H9 (cell line): ENCODE data around the gene ZNF629. TPM values are rescaled to one million over a fixed set of nuclear protein-coding genes. Genes with fewer than 3 reads are reported as not detected.

Source experiments
- DNase-seq: peaks from one replicate; pipeline ENCODE4 v3.0.0-alpha.2; 2017
- H2AFZ ChIP-seq: one replicate; pipeline ENCODE4 v1.6.1; 2013; ENCODE audit warnings: mild to moderate bottlenecking, low read length, control low read depth, moderate library complexity
- H2AK5ac ChIP-seq: 2 replicates; pipeline ENCODE4 v1.6.1; 2013; ENCODE audit warnings: low read length, control low read depth, mixed read lengths; ENCODE audit not compliant: insufficient read length
- H2BK120ac ChIP-seq: one replicate; pipeline ENCODE4 v1.6.1; 2013; ENCODE audit warnings: low read depth, mild to moderate bottlenecking, low read length, control low read depth, inconsistent platforms; ENCODE audit not compliant: poor library complexity, severe bottlenecking
- H2BK12ac ChIP-seq: 2 replicates; pipeline ENCODE4 v1.6.1; 2013; ENCODE audit warnings: low read length, control low read depth, mixed read lengths, low read depth; ENCODE audit not compliant: insufficient read length
- H2BK15ac ChIP-seq: 2 replicates; pipeline ENCODE4 v1.6.1; 2013; ENCODE audit warnings: low read depth, low read length, control low read depth
- H2BK20ac ChIP-seq: one replicate; pipeline ENCODE4 v1.6.1; 2013; ENCODE audit warnings: low read depth, mild to moderate bottlenecking, low read length, control low read depth, inconsistent platforms; ENCODE audit not compliant: poor library complexity, severe bottlenecking
- H2BK5ac ChIP-seq: 2 replicates; pipeline ENCODE4 v1.6.1; 2013; ENCODE audit warnings: low read length, control low read depth, mixed read lengths; ENCODE audit not compliant: insufficient read length
- H3K14ac ChIP-seq: 2 replicates; pipeline ENCODE4 v1.6.1; 2013; ENCODE audit warnings: low read length, control low read depth; ENCODE audit not compliant: insufficient read depth
- H3K18ac ChIP-seq: 2 replicates; pipeline ENCODE4 v1.6.1; 2013; ENCODE audit warnings: low read depth, mild to moderate bottlenecking, mixed read lengths, low read length, control low read depth; ENCODE audit not compliant: insufficient read length
- H3K23ac ChIP-seq: 2 replicates; pipeline ENCODE4 v1.6.1; 2013; ENCODE audit warnings: low read length, control low read depth, mixed read lengths, low read depth; ENCODE audit not compliant: insufficient read length
- H3K23me2 ChIP-seq: 2 replicates; pipeline ENCODE4 v1.6.1; 2013; ENCODE audit warnings: low read depth, mild to moderate bottlenecking, mixed read lengths, low read length, control low read depth; ENCODE audit not compliant: insufficient read length, poor library complexity, severe bottlenecking
- H3K27ac ChIP-seq: 2 replicates; pipeline ENCODE4 v1.5.1; 2013; ENCODE audit warnings: low read length, control low read depth, mixed read lengths, low read depth; ENCODE audit not compliant: insufficient read length
- H3K27me3 ChIP-seq: 2 replicates; pipeline ENCODE4 v1.6.1; 2013; ENCODE audit warnings: low read length, control low read depth, inconsistent platforms; ENCODE audit not compliant: insufficient read depth
- H3K4ac ChIP-seq: 2 replicates; pipeline ENCODE4 v1.6.1; 2013; ENCODE audit warnings: low read depth, mild to moderate bottlenecking, control low read depth, inconsistent platforms, low read length, moderate library complexity
- H3K4me1 ChIP-seq: 2 replicates; pipeline ENCODE4 v1.6.1; 2013; ENCODE audit warnings: low read length, control low read depth, inconsistent platforms; ENCODE audit not compliant: insufficient read depth
- H3K4me2 ChIP-seq: 2 replicates; pipeline ENCODE4 v1.6.1; 2013; ENCODE audit warnings: low read length, control low read depth, mixed read lengths; ENCODE audit not compliant: insufficient read length, insufficient read depth
- H3K56ac ChIP-seq: 2 replicates; pipeline ENCODE4 v1.6.1; 2013; ENCODE audit warnings: low read depth, mild to moderate bottlenecking, mixed read lengths, low read length, control low read depth; ENCODE audit not compliant: insufficient read length
- H3K79me1 ChIP-seq: 2 replicates; pipeline ENCODE4 v1.6.1; 2013; ENCODE audit warnings: low read depth, mild to moderate bottlenecking, moderate library complexity, low read length, control low read depth, inconsistent platforms; ENCODE audit not compliant: insufficient read depth, poor library complexity, severe bottlenecking
- H3K79me2 ChIP-seq: 2 replicates; pipeline ENCODE4 v1.6.1; 2013; ENCODE audit warnings: low read length, control low read depth, inconsistent platforms; ENCODE audit not compliant: insufficient read depth
- H3K9ac ChIP-seq: 2 replicates; pipeline ENCODE4 v1.6.1; 2013; ENCODE audit warnings: low read length, control low read depth, mixed read lengths; ENCODE audit not compliant: insufficient read length; ENCODE audit errors: extremely low read depth
- H3K9me3 ChIP-seq: one replicate; pipeline ENCODE4 v1.6.1; 2013; ENCODE audit warnings: low read depth, low read length, inconsistent platforms; ENCODE audit not compliant: control insufficient read depth
- H3T11ph ChIP-seq: one replicate; pipeline ENCODE4 v1.6.1; 2013; ENCODE audit warnings: mild to moderate bottlenecking, low read length, control low read depth, inconsistent platforms
- H4K20me1 ChIP-seq: one replicate; pipeline ENCODE4 v1.6.1; 2013; ENCODE audit not compliant: control insufficient read depth, insufficient read length, insufficient read depth
- H4K5ac ChIP-seq: 2 replicates; pipeline ENCODE4 v1.6.1; 2013; ENCODE audit warnings: low read depth, mild to moderate bottlenecking, mixed read lengths, low read length, control low read depth; ENCODE audit not compliant: insufficient read length
- H4K8ac ChIP-seq: replicated peaks from 2 replicates; pipeline ENCODE4 v1.6.1; 2013; ENCODE audit warnings: low read length, control low read depth, mixed read lengths, low read depth; ENCODE audit not compliant: insufficient read length
- H4K91ac ChIP-seq: 2 replicates; pipeline ENCODE4 v1.6.1; 2013; ENCODE audit warnings: low read depth, mild to moderate bottlenecking, moderate library complexity, mixed read lengths, low read length, control low read depth; ENCODE audit not compliant: insufficient read length
- H3K27ac Mint-ChIP-seq, 3 experiments: 2 replicates in 2 of 3; 3 replicates in 1 of 3; pipeline ENCODE4 v1.8.0; 2020 to 2021; ENCODE audit warnings: mixed read lengths in 3 of 3, mild to moderate bottlenecking in 1 of 3, moderate library complexity in 1 of 3
- H3K27me3 Mint-ChIP-seq: 2 replicates; pipeline ENCODE4 v1.8.0; 2021; ENCODE audit warnings: low read depth, mild to moderate bottlenecking, moderate library complexity, mixed read lengths
- H3K36me3 Mint-ChIP-seq, 3 experiments: 2 replicates in 2 of 3; 3 replicates in 1 of 3; pipeline ENCODE4 v1.8.0; 2020 to 2021; ENCODE audit warnings: low read depth in 3 of 3, mixed read lengths in 3 of 3; ENCODE audit not compliant: insufficient read depth in 1 of 3
- H3K4me1 Mint-ChIP-seq, 2 experiments: 2 replicates each; pipeline ENCODE4 v1.8.0; 2020; ENCODE audit warnings: mixed read lengths in 2 of 2
- H3K4me3 Mint-ChIP-seq, 2 experiments: 2 replicates in 1 of 2; 3 replicates in 1 of 2; pipeline ENCODE4 v1.8.0; 2020 to 2021; ENCODE audit warnings: mild to moderate bottlenecking in 2 of 2, mixed read lengths in 2 of 2, moderate library complexity in 1 of 2
- H3K9me3 Mint-ChIP-seq, 2 experiments: 2 replicates in 1 of 2; 3 replicates in 1 of 2; pipeline ENCODE4 v1.8.0; 2020; ENCODE audit warnings: mild to moderate bottlenecking in 2 of 2, mixed read lengths in 2 of 2, moderate library complexity in 1 of 2
- WGBS: extraction: QIAGEN DNeasy Blood & Tissue Kit; methylation state at CpG from one replicate; pipeline ENCODE4 v1.1.7; 2013; ENCODE audit warnings: missing lambda C conversion rate, low lambda C conversion rate, mixed read lengths; ENCODE audit not compliant: insufficient read length; ENCODE audit errors: extremely low coverage; 5-methylcytosine and 5-hydroxymethylcytosine counted together
- total RNA-seq: library from RNA; stranded (reverse); gene quantifications from 2 replicates; pipeline ENCODE4 v1.2.1, GENCODE V29; 2021
- TF ChIP-seq, protein P1 (sequence below): fragments of 200-600 bp; sonication (generic); conservative IDR thresholded peaks from 3 replicates; pipeline ENCODE4 v1.8.0; 2021; ENCODE audit warnings: antibody characterized with exemption, mild to moderate bottlenecking

ZNF629 gene
- total RNA-seq, 1 experiment from 2014 or later = 20.0 TPM

DNA sequence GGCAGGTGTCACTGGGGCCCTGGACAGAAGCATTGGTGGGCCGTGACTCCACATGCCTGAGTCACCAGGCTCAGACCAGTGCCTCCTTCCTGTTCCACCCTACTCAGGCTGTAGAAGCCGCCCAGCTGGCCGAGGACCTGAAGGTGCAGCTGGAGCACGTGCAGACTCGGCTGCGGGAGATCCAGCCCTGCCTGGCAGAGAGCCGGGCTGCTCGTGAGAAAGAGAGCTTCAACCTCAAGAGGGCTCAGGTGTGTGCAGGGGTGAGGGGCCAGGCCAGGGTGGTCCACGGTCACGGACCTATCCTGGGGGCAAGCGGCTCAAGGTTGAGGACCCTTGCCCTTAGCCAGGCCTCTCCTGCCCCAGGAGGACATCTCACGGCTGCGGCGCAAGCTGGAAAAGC, 15.3 kb downstream of the ZNF629 start:
- no peak overlapping the region for H3K18ac ChIP-seq
- no peak overlapping the region for H3K14ac ChIP-seq
- no peak overlapping the region for H2BK15ac ChIP-seq
- H2BK120ac ChIP-seq = no peak overlapping the region
- Mint-ChIP-seq H3K4me3 (no peak overlapping the region), H3K4me1 (peaks cover 2% of the 10 kb centered on the region in 2 experiments; a peak in 3 of 4 replicates), H3K9me3 (no peaks in the 10 kb centered on the region), H3K27ac (no peak overlapping the region), H3K36me3 (peaks cover 39 to 80% (median 65%) of the 10 kb centered on the region in 3 experiments), H3K27me3 (no peaks in the 10 kb centered on the region; the same call in 1 of the 2 replicates)
- H3K56ac ChIP-seq = no peak overlapping the region
- H3K9me3 ChIP-seq = no peaks in the 10 kb centered on the region
- H3K79me1 ChIP-seq = no peaks in the 10 kb centered on the region
- H2BK20ac ChIP-seq = no peak overlapping the region
- no peak overlapping the region for H3K9ac ChIP-seq
- H3K79me2 ChIP-seq = no peaks in the 10 kb centered on the region
- no peak overlapping the region for H3K4ac ChIP-seq
- H3T11ph ChIP-seq = no peak overlapping the region
- H3K4me2 ChIP-seq = no peak overlapping the region
- no peak overlapping the region for H4K5ac ChIP-seq
- no peak overlapping the region for H2AFZ ChIP-seq
- no peak overlapping the region for H2BK5ac ChIP-seq
- no peaks in the 10 kb centered on the region for H4K20me1 ChIP-seq
- H2BK12ac ChIP-seq = no peak overlapping the region
- no peak for DNase-seq
- H3K23ac ChIP-seq = no peak overlapping the region
- H2AK5ac ChIP-seq = no peak overlapping the region
- no peak overlapping the region for H4K91ac ChIP-seq
- H3K4me1 ChIP-seq = no peaks in the 10 kb centered on the region
- TF ChIP-seq, protein P1, sequence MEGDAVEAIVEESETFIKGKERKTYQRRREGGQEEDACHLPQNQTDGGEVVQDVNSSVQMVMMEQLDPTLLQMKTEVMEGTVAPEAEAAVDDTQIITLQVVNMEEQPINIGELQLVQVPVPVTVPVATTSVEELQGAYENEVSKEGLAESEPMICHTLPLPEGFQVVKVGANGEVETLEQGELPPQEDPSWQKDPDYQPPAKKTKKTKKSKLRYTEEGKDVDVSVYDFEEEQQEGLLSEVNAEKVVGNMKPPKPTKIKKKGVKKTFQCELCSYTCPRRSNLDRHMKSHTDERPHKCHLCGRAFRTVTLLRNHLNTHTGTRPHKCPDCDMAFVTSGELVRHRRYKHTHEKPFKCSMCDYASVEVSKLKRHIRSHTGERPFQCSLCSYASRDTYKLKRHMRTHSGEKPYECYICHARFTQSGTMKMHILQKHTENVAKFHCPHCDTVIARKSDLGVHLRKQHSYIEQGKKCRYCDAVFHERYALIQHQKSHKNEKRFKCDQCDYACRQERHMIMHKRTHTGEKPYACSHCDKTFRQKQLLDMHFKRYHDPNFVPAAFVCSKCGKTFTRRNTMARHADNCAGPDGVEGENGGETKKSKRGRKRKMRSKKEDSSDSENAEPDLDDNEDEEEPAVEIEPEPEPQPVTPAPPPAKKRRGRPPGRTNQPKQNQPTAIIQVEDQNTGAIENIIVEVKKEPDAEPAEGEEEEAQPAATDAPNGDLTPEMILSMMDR = no peak
- no CpG with 5 or more reads among the region's 14 CpGs for WGBS
- peaks cover 4% of the 10 kb centered on the region for H3K23me2 ChIP-seq
- H3K27me3 ChIP-seq = no peaks in the 10 kb centered on the region
- no peak overlapping the region for H3K27ac ChIP-seq
- no peak overlapping the region for H4K8ac ChIP-seq
